Gastrocnemius medialis (tissue), 4 donors: ENCODE data around the gene FBXL7. TPM values are rescaled to one million over a fixed set of nuclear protein-coding genes. Genes with fewer than 3 reads are reported as not detected.

ENCODE experiments used
- ATAC-seq, 2 donors: fragments of 150-250 bp; one replicate each; pipeline ENCODE4 v1.9.1; 2016
- DNase-seq, 2 donors: peaks; one replicate each; pipeline ENCODE4 v3.0.0-alpha.2; 2019
- H3K27ac ChIP-seq, 4 donors: fragments of 200-600 bp; sonication (generic); 1 replicate in 1 of 4; 2 replicates in 3 of 4; pipeline ENCODE4 v1.5.1; 2016 to 2018; ENCODE audit warnings: mild to moderate bottlenecking in 2 of 4, moderate library complexity in 1 of 4
- H3K27me3 ChIP-seq, 3 donors: fragments of 200-600 bp; sonication (generic) in 2 of 3; 1 replicate in 1 of 3; 2 replicates in 2 of 3; pipeline versions ENCODE4 v1.5.1 to v1.6.0; 2016 to 2019; ENCODE audit warnings: mild to moderate bottlenecking in 1 of 3, moderate library complexity in 1 of 3
- H3K36me3 ChIP-seq, 2 donors: fragments of 200-600 bp; sonication (generic) in 1 of 2; one replicate each; pipeline ENCODE4 v1.5.1; 2017 to 2018
- H3K4me1 ChIP-seq, 2 donors: fragments of 200-600 bp; sonication (generic) in 1 of 2; one replicate each; pipeline ENCODE4 v1.5.1; 2016 to 2017; ENCODE audit warnings: mild to moderate bottlenecking in 2 of 2
- H3K4me3 ChIP-seq, 4 donors: fragments of 200-600 bp; sonication (generic) in 3 of 4; 1 replicate in 1 of 4; 2 replicates in 3 of 4; pipeline ENCODE4 v1.5.1; 2016 to 2019; ENCODE audit warnings: mild to moderate bottlenecking in 2 of 4
- H3K9me3 ChIP-seq, 3 donors: fragments of 200-600 bp; sonication (generic) in 2 of 3; 1 replicate in 1 of 3; 2 replicates in 2 of 3; pipeline ENCODE4 v1.5.1; 2016 to 2019
- CTCF ChIP-seq, 5 experiments: fragments of 450-650 bp in 3 of 5; fragments of 200-600 bp in 2 of 5; sonication (generic) in 2 of 5; IDR thresholded peaks in 4 of 5; conservative IDR thresholded peaks in 1 of 5; 1 replicate in 4 of 5; 2 replicates in 1 of 5; pipeline ENCODE4 v1.5.1; 2016 to 2019; ENCODE audit warnings: antibody characterized with exemption in 5 of 5, mild to moderate bottlenecking in 3 of 5, moderate library complexity in 3 of 5
- POLR2A ChIP-seq, 2 donors: fragments of 450-650 bp; IDR thresholded peaks; one replicate each; pipeline ENCODE4 v1.6.1; 2017; ENCODE audit warnings: antibody characterized with exemption in 2 of 2, mild to moderate bottlenecking in 2 of 2, moderate library complexity in 2 of 2
- in situ Hi-C, 4 donors: fragments of 200-750 bp; cut with MboI; loops; one replicate each; pipeline versions ENCODE4 v1.15.0 to v1.8.0; 2017; ENCODE audit warnings: low sequenced_read_pairs in 4 of 4
- intact Hi-C: fragments of 100-400 bp; cut with DNase I; formaldehyde crosslinking; loops from one replicate; pipeline ENCODE4 v1.15.1; 2023; ENCODE audit warnings: low total_unique reads
- total RNA-seq, 4 donors: library from RNA; depleted of rRNA; stranded (reverse); fragments of >200 nt; gene quantifications; one replicate each; pipeline versions ENCODE4 v1.1.0 to v1.2.3, GENCODE V29; 2016

The FBXL7 gene
- total RNA-seq, 4 donors from 2014 or later = 2.4 to 4.9 (median 3.1) TPM

GRCh38 chr5:15630441-15630840 is 130.5 kb downstream of the FBXL7 start:
- DNase-seq = no peak
- no peaks in the 10 kb centered on the region for H3K36me3 ChIP-seq
- no peaks in the 10 kb centered on the region for H3K27me3 ChIP-seq
- in situ Hi-C loops = no loop called here
- H3K27ac ChIP-seq = no peak overlapping the region
- intact Hi-C loops = no loop called here
- H3K9me3 ChIP-seq = no peaks in the 10 kb centered on the region
- H3K4me3 ChIP-seq = no peak overlapping the region
- H3K4me1 ChIP-seq = peaks cover 2 to 10% of the 10 kb centered on the region in 2 donors
- ATAC-seq = no peak
- TF ChIP-seq POLR2A (IDR thresholded peaks at IDR 0.05) (no peak), CTCF (IDR thresholded peaks at IDR 0.05 in 4 of 5, conservative IDR thresholded peaks at IDR 0.05 in 1 of 5) (no peak)

GRCh38 chr5:15634591-15635288 is 134.8 kb downstream of the FBXL7 start:
- ATAC-seq = no peak
- H3K4me3 ChIP-seq = no peak overlapping the region
- intact Hi-C loops = no loop called here
- peaks cover 0 to 8% of the 10 kb centered on the region in 2 donors for H3K4me1 ChIP-seq
- no peaks in the 10 kb centered on the region for H3K36me3 ChIP-seq
- in situ Hi-C loops = no loop called here
- H3K27ac ChIP-seq = no peak overlapping the region
- H3K9me3 ChIP-seq = no peaks in the 10 kb centered on the region
- H3K27me3 ChIP-seq = no peaks in the 10 kb centered on the region
- TF ChIP-seq CTCF (IDR thresholded peaks at IDR 0.05 in 4 of 5, conservative IDR thresholded peaks at IDR 0.05 in 1 of 5) (no peak), POLR2A (IDR thresholded peaks at IDR 0.05) (no peak)
- DNase-seq = no peak

GRCh38 chr5:15635289-15635616 is 135.3 kb downstream of the FBXL7 start:
- no peak overlapping the region for H3K27ac ChIP-seq
- in situ Hi-C loops = no loop called here

GRCh38 chr5:15637345-15637744 is 137.4 kb downstream of the FBXL7 start:
- DNase-seq (no peak), ATAC-seq (no peak)
- Histone ChIP-seq H3K36me3 (no peaks in the 10 kb centered on the region), H3K4me1 (no peaks in the 10 kb centered on the region), H3K27me3 (no peaks in the 10 kb centered on the region), H3K4me3 (no peak overlapping the region), H3K27ac (no peak overlapping the region), H3K9me3 (no peaks in the 10 kb centered on the region)
- in situ Hi-C loops = no loop called here
- intact Hi-C loops = no loop called here
- TF ChIP-seq CTCF (IDR thresholded peaks at IDR 0.05 in 4 of 5, conservative IDR thresholded peaks at IDR 0.05 in 1 of 5) (no peak), POLR2A (IDR thresholded peaks at IDR 0.05) (no peak)

More at GRCh38 chr5:15635289-15635616, 135.3 kb downstream of the FBXL7 start:
- Histone ChIP-seq H3K4me1 (peaks cover 0 to 3% of the 10 kb centered on the region in 2 donors), H3K36me3 (no peaks in the 10 kb centered on the region), H3K27me3 (no peaks in the 10 kb centered on the region), H3K9me3 (no peaks in the 10 kb centered on the region), H3K4me3 (no peak overlapping the region)
- ATAC-seq (no peak), DNase-seq (no peak)
- TF ChIP-seq CTCF (IDR thresholded peaks at IDR 0.05 in 4 of 5, conservative IDR thresholded peaks at IDR 0.05 in 1 of 5) (no peak), POLR2A (IDR thresholded peaks at IDR 0.05) (no peak)
- intact Hi-C loops = no loop called here

- in situ Hi-C loops (no loop called here), intact Hi-C loops (no loop called here)
- Histone ChIP-seq H3K27ac (no peak overlapping the region), H3K4me1 (no peaks in the 10 kb centered on the region), H3K9me3 (no peaks in the 10 kb centered on the region), H3K36me3 (no peaks in the 10 kb centered on the region), H3K4me3 (no peak overlapping the region), H3K27me3 (no peaks in the 10 kb centered on the region)
- DNase-seq (no peak), ATAC-seq (no peak)
- no peak for TF ChIP-seq CTCF (IDR thresholded peaks at IDR 0.05 in 4 of 5, conservative IDR thresholded peaks at IDR 0.05 in 1 of 5)
Measured at GRCh38 chr5:15637886-15638285, 137.9 kb downstream of the FBXL7 start.
